Body of pancreas (tissue), 4 donors: ENCODE results near the gene SLC39A7. TPM values are rescaled to one million over a fixed set of nuclear protein-coding genes. Genes with fewer than 3 reads are reported as not detected.

ENCODE experiments used
- ATAC-seq: fragments of 150-250 bp; one replicate; pipeline ENCODE4 v1.9.1; 2016
- DNase-seq, 4 donors: peaks; one replicate each; pipeline ENCODE4 v3.0.0-alpha.2; 2019
- H3K27ac ChIP-seq, 4 donors: fragments of 200-600 bp; sonication (generic); 1 replicate in 3 of 4; 2 replicates in 1 of 4; pipeline versions ENCODE4 v1.5.1 to v1.6.1; 2016 to 2019; ENCODE audit warnings: mild to moderate bottlenecking in 1 of 4, mixed read lengths in 1 of 4, moderate library complexity in 1 of 4
- H3K27me3 ChIP-seq, 2 donors: fragments of 200-600 bp; sonication (generic); one replicate each; pipeline ENCODE4 v1.6.0; 2016; ENCODE audit warnings: mild to moderate bottlenecking in 1 of 2
- H3K36me3 ChIP-seq, 2 donors: fragments of 200-600 bp; sonication (generic); replicated peaks in 1 of 2; 2 replicates each; pipeline ENCODE4 v1.5.1; 2016; ENCODE audit warnings: low read depth in 2 of 2; ENCODE audit not compliant: insufficient read depth in 1 of 2
- H3K4me1 ChIP-seq: fragments of 200-600 bp; sonication (generic); one replicate; pipeline ENCODE4 v1.6.0; 2016
- H3K4me3 ChIP-seq, 2 donors: fragments of 200-600 bp; sonication (generic); 1 replicate in 1 of 2; 2 replicates in 1 of 2; pipeline ENCODE4 v1.5.1; 2016 to 2019
- H3K9me3 ChIP-seq, 3 donors: fragments of 200-600 bp; sonication (generic); 1 replicate in 2 of 3; 2 replicates in 1 of 3; pipeline ENCODE4 v1.5.1; 2016
- CTCF ChIP-seq, 7 experiments: fragments of 450-650 bp in 4 of 7; fragments of 200-600 bp in 3 of 7; sonication (generic) in 3 of 7; IDR thresholded peaks; one replicate each; pipeline ENCODE4 v1.5.1; 2016 to 2019; ENCODE audit warnings: antibody characterized with exemption in 7 of 7
- POLR2A ChIP-seq, 3 donors: fragments of 450-650 bp; IDR thresholded peaks; one replicate each; pipeline ENCODE4 v1.6.1; 2016; ENCODE audit warnings: antibody characterized with exemption in 3 of 3, mild to moderate bottlenecking in 2 of 3
- WGBS, 2 donors: methylation state at CpG; one replicate each; pipeline ENCODE4 v1.1.5; 2017; 5-methylcytosine and 5-hydroxymethylcytosine counted together
- intact Hi-C: fragments of 100-400 bp; cut with DNase I; formaldehyde crosslinking; loops from one replicate; pipeline ENCODE4 v1.15.1; 2023
- total RNA-seq, 2 donors: library from RNA; depleted of rRNA; stranded (reverse); fragments of >200 nt; gene quantifications; one replicate each; pipeline ENCODE4 v1.1.0, GENCODE V29; 2016

The SLC39A7 gene
- total RNA-seq, 2 donors from 2014 or later, result 57.3 to 67.9 TPM

GRCh38 chr6:33169291-33170175 lies 31.1 kb upstream of the SLC39A7 start:
- no peak for ATAC-seq
- TF ChIP-seq POLR2A (IDR thresholded peaks at IDR 0.05) (no peak), CTCF (IDR thresholded peaks at IDR 0.05) (no peak)
- 83 to 97% methylated on average over 10 of the region's 10 CpGs for WGBS, 2 donors
- no peak overlapping the region for H3K27ac ChIP-seq
- H3K27me3 ChIP-seq, result no peaks in the 10 kb centered on the region
- DNase-seq, result no peak
- H3K9me3 ChIP-seq, result no peaks in the 10 kb centered on the region
- H3K4me1 ChIP-seq, result no peaks in the 10 kb centered on the region
- no peak overlapping the region for H3K4me3 ChIP-seq
- intact Hi-C loops, result no loop called here
- no peaks in the 10 kb centered on the region for H3K36me3 ChIP-seq

DNA sequence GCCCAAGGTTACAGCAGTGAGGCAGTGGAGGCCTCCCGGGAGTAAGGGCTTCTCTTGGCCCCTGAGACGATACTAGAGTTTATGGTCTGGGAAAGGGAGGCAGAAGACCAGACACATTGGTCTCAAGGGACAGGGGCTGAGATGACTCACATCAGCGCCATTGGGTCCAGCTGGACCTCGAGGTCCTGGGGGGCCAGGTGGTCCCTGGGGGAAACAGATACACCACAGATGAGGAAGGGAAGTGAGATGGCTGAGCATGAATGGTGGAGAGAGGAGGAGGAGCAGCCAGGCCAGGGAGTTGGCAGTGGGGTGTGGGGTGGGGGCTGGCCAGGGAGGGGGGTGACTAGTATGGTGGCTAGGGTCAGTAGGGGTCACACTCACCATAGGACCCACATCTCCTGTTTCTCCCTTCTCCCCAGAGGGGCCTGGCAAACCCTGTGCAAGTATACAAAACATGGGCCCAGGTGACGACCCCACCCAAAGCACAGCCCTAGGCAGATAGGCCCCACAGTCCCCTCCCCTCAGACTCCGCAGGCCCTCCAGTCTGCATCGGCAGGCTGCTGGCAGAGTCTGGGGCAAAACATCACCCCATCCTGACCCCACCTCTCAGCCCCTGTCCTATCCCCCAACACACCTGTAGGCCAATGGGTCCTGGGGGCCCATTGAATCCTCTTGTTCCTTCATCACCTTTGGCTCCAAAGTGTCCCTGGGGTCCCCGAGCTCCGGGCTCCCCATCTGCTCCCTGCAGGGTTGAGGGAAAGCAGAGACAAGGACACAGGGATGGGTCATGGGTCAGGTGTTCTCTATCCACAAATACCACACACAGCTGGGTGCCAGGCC lies 30.3 kb upstream of the SLC39A7 start:
- intact Hi-C loops, result no loop called here
- no peaks in the 10 kb centered on the region for H3K27me3 ChIP-seq
- no peaks in the 10 kb centered on the region for H3K9me3 ChIP-seq
- TF ChIP-seq CTCF (IDR thresholded peaks at IDR 0.05) (no peak), POLR2A (IDR thresholded peaks at IDR 0.05) (no peak)
- ATAC-seq, result no peak
- no peaks in the 10 kb centered on the region for H3K36me3 ChIP-seq
- no peak overlapping the region for H3K4me3 ChIP-seq
- H3K4me1 ChIP-seq, result no peaks in the 10 kb centered on the region
- 68 to 81% methylated on average over 9 of the region's 9 CpGs for whole genome bisulfite sequencing, 2 donors
- H3K27ac ChIP-seq, result no peak overlapping the region
- DNase-seq, result no peak

- Histone ChIP-seq H3K27me3 (no peaks in the 10 kb centered on the region), H3K9me3 (no peaks in the 10 kb centered on the region), H3K4me3 (no peak overlapping the region), H3K36me3 (no peaks in the 10 kb centered on the region), H3K4me1 (no peaks in the 10 kb centered on the region), H3K27ac (no peak overlapping the region)
- 70% methylated on average over 7 to 10 of the region's 11 CpGs for WGBS, 2 donors
- no peak for ATAC-seq
- DNase-seq, result no peak
- TF ChIP-seq POLR2A (IDR thresholded peaks at IDR 0.05), result no peak
- TF ChIP-seq CTCF (IDR thresholded peaks at IDR 0.05), result no peak
- intact Hi-C loops, result no loop called here
These were observed 29.4 kb upstream of the SLC39A7 start for GRCh38 chr6:33171016-33171879.

- intact Hi-C loops, result no loop called here
- H3K27me3 ChIP-seq, result no peaks in the 10 kb centered on the region
These were observed 28.6 kb upstream of the SLC39A7 start for GRCh38 chr6:33171880-33172687.

More at GRCh38 chr6:33171880-33172687, 28.6 kb upstream of the SLC39A7 start:
- H3K4me3 ChIP-seq, result no peak overlapping the region
- H3K9me3 ChIP-seq, result no peaks in the 10 kb centered on the region
- no peaks in the 10 kb centered on the region for H3K36me3 ChIP-seq
- no peaks in the 10 kb centered on the region for H3K4me1 ChIP-seq
- H3K27ac ChIP-seq, result no peak overlapping the region
- no peak for ATAC-seq
- 44 to 49% methylated on average over 8 of the region's 8 CpGs for WGBS, 2 donors
- TF ChIP-seq CTCF (IDR thresholded peaks at IDR 0.05) (no peak), POLR2A (IDR thresholded peaks at IDR 0.05) (no peak)
- no peak for DNase-seq
